ENCODE results near the gene S100A8.

The S100A8 gene

DNA sequence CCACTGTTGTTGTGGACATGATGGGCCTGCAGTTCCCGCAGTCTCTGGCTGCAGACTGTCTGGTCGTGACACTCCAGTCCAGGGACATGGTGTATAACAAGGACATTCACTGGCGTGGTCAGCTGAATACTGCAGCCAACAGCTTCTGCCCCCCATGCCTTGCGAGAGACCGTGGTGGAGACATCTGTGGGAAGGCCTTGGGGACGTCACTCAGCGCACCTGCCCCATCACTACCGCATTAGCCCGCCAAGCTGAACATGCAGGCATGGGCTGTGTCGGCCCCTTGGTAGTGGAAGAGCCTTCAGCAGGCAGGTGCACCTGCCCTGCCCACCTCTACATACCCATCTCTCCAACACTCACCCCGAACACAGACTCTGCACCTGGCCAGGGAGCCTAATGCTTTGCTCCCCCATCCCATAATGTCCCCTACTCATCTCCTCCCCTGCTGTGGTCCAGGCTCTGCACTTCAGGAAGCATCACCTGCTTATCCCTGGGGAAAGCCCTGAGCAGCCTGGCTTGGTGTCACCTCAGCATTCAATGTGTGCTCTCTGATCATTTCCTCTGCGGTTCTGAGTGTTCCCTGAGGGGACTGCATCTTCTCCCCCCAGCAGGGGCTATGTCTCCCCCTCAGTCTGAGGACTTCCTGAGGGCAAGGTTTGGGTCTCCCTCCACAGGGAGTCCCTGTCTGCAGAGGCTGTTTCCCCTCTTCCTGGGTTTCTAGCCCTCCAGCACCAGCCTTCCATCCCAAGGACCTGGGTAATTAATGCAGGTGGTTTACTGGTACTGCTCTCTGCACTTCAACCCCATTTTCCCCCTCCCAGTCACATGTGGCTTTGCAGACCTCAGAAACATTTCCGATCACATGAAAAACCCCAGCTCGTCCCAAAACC is 45.4 kb downstream of the S100A8 start:
- no peak for DNase-seq

DNA sequence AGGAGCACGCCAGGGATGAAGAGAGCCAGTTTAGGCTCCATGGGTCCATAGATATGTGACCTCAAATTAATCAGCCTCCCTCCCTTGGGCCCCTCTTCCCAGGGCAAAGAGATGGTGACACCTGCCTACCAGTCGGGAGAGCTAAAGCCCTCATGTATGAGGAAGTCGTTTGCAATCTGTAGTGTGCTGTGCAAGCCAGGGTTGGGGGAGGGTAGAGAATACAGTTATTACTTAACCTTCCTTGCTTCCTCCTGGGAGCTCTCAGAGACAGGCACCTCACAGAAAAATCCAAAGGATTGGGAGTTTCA is 46.2 kb downstream of the S100A8 start:
- no peak for DNase-seq

DNA sequence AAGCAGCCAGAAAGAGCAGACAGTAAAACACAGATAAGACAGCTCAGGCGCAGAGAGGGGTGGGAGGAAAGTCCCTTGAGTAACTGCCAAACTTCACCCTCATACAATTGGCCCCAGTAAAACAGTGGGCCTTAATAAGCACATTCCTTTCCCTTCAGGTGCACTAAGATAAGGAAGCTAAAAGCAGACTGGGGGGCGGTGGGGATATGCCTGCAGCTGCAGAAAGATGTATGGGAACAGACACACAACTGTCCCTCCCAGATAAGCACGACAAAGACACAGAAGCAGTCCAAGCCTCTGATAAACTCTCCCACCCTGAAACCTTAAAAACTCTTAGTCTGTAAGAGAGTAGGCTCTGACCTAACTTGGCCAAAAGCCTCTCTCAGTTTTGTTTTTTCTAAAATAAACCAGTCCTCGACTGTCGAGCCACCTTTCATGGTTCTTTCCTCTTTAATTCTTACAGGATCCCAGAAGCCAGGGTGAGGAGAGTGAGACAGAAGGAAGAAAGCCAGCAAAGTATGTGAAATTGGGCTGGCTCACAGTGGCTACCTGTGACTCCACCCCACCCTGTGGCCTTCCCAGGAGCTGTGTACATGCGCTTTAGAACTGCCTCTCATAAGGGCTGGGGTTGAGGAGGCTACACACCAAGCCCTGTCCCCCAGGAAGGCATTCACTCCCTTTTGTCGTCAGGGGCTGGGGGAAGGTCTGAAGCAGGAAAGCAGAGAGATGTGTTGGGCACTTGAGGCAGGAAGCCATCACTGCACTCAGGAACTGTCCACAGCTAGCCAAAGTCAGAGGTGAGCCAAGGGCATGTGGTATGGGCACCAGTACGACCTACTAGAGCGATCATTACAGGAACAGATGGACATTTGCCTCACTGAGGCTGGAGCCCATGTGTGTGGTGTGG is 46.8 kb downstream of the S100A8 start:
- DNase-seq, result no peak

DNA sequence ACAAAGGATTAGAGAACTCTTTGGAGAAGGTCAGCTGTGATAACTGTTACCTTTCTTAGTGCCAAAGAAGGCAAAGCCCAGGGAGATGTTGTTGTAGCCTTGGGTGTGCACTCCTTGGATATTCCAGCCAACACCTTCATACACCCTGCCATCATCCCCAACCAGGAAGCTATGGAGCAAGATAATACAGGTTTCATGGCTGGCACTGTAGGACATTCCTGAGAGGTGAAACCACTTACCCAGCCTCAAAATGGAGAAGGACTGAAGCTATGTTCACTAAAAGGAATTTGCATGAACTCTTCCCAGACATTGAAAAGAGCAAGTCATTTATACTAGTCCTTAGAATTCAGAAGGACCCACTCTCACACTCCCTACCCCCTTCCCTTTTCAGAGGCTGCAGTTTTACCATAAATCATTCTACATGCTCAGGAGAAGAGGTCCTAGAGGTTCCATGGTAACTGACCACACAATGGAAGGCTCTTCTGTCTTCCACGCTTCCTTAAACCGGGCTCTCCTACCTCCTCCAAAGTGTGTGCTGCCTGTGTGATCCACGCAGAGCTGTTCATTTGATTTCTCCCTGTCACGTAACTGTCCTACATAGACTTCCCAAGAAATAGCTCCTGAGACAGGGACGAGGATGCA is 47.7 kb downstream of the S100A8 start:
- no peak for DNase-seq

DNA sequence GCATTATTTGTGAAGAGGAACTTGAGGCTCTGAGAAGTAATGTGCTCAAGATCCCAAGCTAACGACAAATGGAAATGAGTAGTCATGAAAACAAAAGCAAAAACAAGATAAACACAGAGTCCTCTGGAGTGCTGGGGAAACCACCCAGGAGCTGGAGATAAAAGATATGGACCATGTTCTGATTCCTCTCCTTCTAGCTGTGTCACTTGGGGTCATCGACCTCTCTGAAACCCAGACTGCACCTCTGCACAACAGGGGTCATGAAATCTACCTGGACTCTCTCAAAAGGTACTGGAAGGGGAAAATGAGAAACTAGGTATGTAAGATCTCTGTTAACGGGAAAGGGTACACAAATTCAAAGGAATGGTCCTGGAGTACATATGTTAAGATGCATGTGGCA is 48.7 kb downstream of the S100A8 start:
- DNase-seq, result no peak

DNA sequence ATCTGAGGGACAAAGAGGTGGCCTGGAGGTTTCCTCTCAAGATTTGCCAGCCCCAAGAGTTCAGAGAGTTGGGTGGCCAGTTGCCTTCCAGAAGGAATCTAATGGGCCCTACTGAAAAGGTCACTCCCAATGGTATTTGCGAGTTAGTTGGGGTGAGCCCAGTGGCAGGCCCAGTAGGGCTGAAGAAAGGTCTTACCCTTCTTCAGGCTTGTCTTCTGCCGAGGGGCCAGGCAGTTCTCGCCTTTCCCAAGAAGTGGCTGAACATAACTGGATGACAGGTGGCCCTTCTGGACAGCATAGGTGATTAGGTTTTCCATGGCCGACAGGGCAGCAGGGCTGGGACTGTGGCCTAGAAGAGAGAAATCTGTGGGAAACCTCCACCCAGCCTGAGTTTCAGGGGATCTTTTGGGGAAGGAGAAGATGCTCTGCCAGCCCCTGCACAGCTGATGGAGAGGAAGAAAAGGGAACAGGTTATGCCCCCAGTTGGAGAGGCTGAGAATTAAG is 49.4 kb downstream of the S100A8 start:
- DNase-seq, result no peak

DNA sequence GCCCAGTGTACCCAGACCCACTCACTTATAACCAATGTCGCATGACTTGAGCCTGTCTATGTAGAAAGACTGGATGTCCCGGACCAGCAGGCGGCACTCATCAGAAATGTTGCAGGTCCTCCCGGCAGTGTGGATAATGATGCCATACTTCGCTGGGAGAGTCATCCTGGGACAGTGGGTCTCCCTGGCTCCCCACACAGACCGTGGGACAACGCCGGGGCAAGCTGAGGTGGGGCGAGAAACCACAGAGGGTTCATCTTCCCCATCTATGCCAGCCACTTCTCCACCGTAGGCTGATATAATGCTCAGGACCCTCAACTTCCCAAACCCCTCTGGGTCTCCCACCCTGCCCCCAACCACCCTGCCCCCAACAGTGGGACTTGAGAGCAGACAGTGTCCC is 50.5 kb downstream of the S100A8 start:
- no peak for DNase-seq

Data from activated effector memory CD4-positive, alpha-beta T cell treated with Interleukin-2 at 50 U/mL for 16 hours (primary cell).